ENCODE data around the gene LMNA.

Gene LMNA

GRCh38 chr1:156082309-156083091 lies 32.0 kb upstream of the LMNA start, which contains the start of gene MEX3A:
TSS of gene MEX3A (minus strand) at chr1:156082465. CDS start at chr1:156081998, 467 bp downstream.
- peak; percentile 49 to 54 for DNase-seq

DNA sequence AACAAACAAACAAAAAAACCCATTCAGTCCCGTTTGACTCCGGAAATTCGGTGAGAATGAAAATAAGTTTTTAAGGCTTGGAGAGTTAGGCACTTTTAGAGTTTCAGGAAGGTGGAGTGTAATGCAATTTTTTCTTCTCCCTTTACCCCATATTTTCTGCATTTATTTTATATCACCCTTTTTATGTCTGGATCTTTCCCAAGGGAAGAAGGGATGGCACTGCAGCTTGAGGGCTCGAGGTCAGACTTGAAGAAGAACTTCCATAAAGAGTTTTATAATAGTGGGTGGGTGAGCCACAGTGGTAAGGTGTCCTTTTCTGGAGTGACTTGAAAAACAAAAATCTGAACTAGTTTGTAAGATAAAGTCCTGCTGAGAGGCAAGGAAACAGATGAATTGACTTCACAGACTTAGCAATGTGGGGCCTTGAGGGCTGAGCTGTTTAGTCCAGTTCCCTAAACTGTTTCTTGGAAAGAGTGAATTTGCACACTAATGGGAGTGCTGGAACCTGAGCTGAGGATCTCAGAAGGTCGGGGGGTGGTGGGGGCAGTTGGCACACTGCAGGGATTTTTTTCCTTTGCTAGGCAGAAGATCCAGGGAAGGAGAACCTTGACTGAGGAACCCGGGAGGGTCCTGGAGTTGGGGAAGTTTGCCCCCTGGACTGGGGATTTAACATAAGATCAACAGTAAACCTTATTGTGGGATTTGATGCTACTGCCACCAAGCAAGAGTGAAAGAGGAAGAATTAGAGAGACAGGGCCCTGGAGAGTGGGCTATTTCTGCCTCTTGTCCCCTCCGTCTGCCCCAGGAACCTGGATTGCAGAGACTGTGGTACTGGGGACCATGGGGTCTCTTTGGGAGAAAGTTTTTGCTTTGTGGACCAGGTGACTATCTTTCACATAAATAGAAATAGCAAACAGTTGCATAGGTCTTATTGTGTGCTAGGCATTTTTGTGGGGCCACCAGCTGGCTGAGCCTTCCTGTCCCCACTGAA lies 30.4 kb upstream of the LMNA start:
- DNase-seq = no peak

GRCh38 chr1:156086256-156086662 lies 28.3 kb upstream of the LMNA start:
- no peak for DNase-seq

GRCh38 chr1:156089704-156090103 lies 24.8 kb upstream of the LMNA start:
- no peak for DNase-seq

- no peak for DNase-seq
These were observed 24.2 kb upstream of the LMNA start for GRCh38 chr1:156090138-156090839.

- DNase-seq = peak; percentile 89 to 92
These were observed 23.7 kb upstream of the LMNA start for GRCh38 chr1:156090840-156091188.

DNA sequence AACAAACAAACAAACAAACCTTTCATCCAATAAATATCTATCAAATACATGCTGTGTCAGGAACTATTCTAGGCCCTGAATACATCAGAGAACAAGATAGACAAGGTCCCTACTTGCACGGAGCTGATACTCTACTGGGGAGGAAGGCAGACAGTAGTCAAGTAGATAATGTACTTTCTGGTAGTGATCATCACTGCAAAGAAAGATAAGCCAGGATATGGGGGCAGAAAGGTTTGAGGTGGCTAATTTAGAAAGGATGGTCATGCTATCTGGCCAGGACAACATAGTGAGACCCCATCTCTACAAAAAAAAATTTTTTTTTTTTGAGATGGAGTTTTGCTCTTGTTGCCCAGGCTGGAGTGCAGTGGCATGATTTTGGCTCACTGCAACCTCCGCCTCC lies 22.9 kb upstream of the LMNA start:
- no peak for DNase-seq

- DNase-seq = no peak
These were observed 18.5 kb upstream of the LMNA start for GRCh38 chr1:156095906-156096508.

DNA sequence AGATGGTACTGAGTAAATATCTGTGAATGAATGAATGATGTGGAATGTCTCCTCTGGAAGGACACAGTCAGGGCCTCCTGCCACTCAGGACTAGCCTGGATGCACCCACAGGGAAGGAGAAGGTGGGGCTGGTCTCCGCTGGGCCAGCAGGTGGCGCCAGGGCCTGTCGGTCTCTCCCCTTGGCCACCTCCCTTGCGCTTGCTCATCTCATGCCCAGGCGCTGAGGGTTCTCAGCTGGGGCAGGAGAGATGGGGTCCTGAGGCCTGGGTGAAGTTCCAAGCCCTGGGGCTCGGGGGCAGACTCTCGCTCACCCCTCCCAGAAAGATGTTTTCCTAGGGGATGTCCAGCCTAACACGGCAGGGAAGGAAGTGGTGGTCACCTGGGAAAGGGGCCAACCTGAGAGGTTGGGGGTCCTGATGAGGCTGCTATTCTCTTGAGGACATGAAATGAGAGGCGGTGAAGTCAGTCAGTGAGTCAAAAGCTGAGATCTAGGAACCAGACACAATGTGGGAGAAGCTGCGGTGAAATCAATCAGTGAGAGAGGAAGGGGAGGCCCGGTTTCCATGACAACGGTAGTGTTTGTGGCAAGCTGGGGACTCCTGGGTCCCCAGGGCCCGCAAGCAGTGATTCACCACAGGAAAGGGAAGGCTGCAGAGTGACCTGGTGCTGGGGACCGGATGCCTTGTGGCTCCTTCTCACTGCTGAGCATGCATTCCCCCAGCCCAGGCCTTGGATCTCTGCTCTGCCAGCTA lies 17.7 kb upstream of the LMNA start:
- DNase-seq = peak; percentile 87 to 91

GRCh38 chr1:156097499-156098178 lies 16.9 kb upstream of the LMNA start:
- no peak for DNase-seq

- no peak for DNase-seq
These were observed 15.7 kb upstream of the LMNA start for GRCh38 chr1:156098784-156099183.

- DNase-seq = no peak
These were observed 15.2 kb upstream of the LMNA start for GRCh38 chr1:156099282-156099681.

DNA sequence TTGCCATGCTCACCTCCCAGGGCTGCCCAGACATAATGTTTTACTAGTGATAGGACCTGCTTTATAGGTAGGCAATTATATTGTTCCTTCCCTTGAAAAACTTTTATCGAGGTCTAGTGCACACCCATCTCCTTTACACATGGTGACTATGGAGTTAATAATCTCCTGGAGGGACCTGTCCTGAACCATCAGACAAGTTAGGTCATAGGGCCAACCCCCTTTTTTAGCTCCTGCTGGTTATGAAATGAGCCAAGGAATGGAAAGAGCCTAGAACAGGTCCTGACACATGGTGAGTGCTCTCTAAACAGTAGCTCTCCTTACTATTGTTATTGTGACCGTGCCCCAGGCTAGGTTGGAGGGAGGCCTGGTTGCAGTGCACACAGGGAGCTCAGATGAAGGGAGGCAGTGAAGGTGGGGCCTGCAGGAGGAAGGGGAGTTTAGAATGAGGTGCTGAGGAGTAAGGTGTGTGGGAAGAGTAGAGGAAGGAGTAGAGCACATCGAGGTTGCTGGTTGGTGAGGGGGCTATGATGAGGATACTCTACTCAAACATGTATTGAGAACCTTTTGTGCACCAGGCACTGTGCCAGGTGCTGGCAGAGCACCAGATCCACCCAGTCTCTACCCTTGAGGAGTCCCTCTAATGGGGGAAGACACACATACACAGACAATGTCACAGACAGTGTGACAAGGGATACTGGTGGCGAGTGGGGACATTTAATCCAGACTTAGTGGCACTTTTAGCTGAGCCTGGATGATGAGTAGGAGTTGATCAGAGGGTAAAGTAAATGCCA lies 14.1 kb upstream of the LMNA start:
- no peak for DNase-seq

DNA sequence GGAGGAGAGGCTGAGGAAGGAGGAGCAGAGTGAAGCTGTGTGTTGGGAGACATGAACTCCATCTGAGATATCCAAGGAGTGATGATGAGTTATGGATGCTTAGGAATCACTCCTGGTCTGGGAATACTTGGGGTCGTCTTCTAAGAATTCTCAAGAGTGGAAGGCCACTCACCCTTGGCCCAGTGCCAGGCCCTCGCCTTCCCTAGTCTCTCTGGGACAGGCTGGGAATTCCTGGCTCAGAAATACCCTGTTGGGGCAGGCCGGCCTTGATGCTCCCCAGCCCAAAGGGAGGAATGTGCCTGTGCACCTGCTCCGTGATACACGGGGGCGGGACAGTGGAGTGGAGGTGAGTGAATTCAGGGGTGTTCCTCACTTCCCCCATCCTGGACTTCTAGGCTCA lies 12.6 kb upstream of the LMNA start:
- no peak for DNase-seq

DNA sequence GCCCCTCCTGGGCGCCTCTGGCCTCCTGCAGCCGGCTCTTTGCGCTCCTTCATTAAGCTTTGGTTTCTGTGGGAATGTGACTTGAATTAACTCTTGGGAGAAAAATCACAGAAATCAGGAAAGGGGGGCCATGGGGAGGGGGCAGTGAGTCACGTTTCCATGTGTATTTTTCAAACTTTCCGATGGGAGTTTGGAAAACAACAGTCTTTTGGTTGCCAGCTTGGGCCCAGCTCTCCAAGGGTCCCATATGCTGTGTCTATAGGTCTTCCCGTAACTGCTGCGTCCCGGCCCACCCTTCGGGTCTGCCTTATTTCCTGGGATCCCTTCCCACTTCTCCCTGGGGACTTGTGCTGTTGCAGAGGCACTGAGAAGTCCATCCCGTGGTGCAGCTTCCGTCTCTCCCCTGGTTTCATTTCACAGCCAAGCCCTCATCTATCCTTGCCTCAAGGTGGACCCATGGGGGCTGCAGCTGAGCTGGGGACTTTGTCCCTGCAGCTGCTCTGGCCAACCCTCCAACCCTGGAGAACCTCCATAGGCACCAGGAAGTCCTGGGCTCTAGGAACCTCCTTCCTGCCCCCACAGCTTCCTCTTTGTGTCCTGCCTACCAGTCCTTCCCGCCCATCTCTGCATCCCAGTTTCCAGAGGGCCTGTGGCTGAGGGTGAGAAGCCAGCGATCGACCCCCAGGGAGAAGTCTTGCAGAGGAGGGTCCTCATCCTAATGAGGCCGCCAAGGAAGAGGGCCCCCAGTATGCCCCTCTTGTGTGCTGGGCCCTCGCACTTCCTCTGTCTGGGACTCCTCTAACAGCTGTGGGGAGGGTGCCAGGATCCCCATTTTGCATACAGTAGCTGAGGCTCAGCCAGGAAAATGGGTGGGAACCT lies 11.6 kb upstream of the LMNA start:
- no peak for DNase-seq

DNA sequence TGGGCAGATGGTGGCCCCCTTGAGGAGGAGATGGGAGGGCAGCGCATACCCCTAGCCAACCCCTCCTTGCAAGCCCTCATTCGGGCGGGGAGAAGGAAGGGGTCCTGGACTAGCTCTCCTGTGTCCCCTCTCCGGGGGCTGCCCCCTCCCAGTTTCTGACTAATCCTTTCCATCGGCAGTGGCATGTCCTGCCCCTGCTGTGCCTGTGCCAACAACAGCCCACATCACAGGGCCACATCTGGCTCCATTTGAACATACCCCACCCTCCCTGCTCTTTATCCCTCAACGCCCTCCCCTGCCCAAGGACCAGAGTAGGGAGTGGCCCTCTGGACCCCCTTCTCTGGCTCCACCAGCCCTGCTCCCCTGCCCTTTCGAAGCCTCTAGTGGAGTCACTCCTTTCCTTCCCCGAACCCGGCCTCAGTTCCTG lies 11.0 kb upstream of the LMNA start:
- peak; percentile 39 to 46 for DNase-seq

- peak in 1 of 2 donors; percentile 39 for DNase-seq
These were observed 10.3 kb upstream of the LMNA start for GRCh38 chr1:156104065-156104810.
